GM13976 (cell line): ENCODE measurements around the gene GDE1.

Experiments
- DNase-seq: peaks from one replicate; pipeline ENCODE4 v3.0.0; 2012; ENCODE audit warnings: low spot score
- CTCF ChIP-seq: IDR thresholded peaks from 2 replicates; pipeline ENCODE4 v1.5.1; 2012; ENCODE audit warnings: borderline replicate concordance, mild to moderate bottlenecking; ENCODE audit not compliant: insufficient read depth; ENCODE audit errors: extremely low read depth, missing control alignments, control extremely low read depth
- in situ Hi-C: fragments of 300-500 bp; cut with MboI; formaldehyde crosslinking; loops from one replicate; pipeline ENCODE4 v1.12.0; 2022; ENCODE audit warnings: low sequenced_read_pairs, mixed read lengths, inconsistent platforms; ENCODE audit not compliant: unreplicated experiment

GDE1 gene

GRCh38 chr16:19490619-19491018 is 31.3 kb downstream of the GDE1 start:
- no peak for DNase-seq
- in situ Hi-C loops, result no loop called here
- TF ChIP-seq CTCF, result no peak

GRCh38 chr16:19488213-19488640 is 33.7 kb downstream of the GDE1 start:
- no peak for TF ChIP-seq CTCF
- no peak for DNase-seq
- in situ Hi-C loops, result no loop called here

GRCh38 chr16:19486750-19487325 is 35.1 kb downstream of the GDE1 start:
- in situ Hi-C loops, result no loop called here
- no peak for DNase-seq
- TF ChIP-seq CTCF, result no peak

GRCh38 chr16:19486051-19486450 is 35.8 kb downstream of the GDE1 start:
- in situ Hi-C loops, result no loop called here
- DNase-seq, result no peak
- TF ChIP-seq CTCF, result no peak

GRCh38 chr16:19485611-19486010 is 36.3 kb downstream of the GDE1 start:
- TF ChIP-seq CTCF, result no peak
- no peak for DNase-seq
- in situ Hi-C loops, result no loop called here

- in situ Hi-C loops, result no loop called here
- DNase-seq, result no peak
- no peak for TF ChIP-seq CTCF
These were observed 37.8 kb downstream of the GDE1 start for GRCh38 chr16:19484096-19484495.
